Amniotic epithelial cell (primary cell): ENCODE results near the gene SNPH.

Experiments
- DNase-seq: peaks from one replicate; pipeline ENCODE4 v3.0.0-alpha.2; 2010; ENCODE audit warnings: low read depth

Gene SNPH

DNA sequence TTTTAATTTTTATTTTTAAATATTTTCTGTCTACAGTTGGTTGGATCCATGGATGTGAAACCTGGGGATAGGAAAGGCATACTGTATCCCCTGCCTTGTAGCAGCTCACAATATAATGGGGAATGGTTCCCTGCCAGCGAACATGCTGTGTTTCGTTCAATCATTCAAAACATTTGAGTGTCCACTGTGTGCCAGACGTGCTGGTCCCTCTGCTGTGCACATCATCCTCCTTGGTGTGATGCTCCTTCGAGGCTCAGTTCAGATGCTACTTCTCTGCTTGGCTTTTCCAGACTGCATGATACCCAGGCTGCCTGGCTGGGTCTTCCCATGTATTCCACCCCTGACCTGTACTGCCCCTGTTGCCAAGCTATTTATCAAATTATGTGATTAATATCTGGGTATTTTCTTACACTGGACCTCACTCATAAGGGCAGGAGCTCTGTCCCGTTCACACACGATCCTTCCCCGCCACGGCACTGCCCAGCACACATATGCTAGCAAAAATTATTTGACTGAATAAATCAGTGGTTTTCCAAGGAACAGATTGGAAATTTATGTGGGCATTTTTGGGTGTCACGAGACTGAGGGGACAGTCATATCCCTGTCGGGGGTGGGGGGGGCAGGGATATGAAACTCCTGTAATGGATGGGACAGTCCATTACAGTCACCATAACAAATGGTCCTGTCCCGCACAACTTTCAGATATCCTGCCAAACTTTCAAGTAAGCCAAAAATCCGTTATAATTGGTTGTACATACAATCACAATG lies 57.9 kb downstream of the SNPH start:
- DNase-seq: no peak

DNA sequence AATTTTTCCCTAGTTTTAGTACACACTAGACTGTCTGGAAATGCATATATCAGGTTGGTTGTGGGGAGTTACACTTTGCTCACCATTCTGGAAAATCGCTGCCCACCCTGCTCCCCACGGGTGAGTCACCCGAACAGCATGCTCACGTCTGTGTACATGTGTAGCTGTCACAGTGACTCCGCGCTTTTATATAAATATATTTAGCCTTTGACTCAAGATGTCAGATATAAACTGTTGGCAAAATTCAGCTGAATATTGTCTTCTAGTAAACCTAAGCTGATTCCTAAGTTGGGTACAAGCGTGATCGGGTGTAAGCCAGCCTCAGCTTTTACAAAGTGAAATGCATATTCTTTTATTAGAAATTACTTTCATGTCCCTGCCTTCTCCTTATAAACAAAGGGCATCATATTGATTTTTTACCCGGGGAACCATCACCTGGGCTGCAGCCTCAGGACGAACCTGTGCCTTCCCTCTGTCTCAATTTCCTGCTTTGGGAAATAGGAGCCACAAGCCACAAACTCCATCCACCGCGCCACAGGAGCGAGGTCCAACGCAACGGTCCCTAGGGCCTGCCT lies 58.6 kb downstream of the SNPH start:
- peak; percentile 80 for DNase-seq

DNA sequence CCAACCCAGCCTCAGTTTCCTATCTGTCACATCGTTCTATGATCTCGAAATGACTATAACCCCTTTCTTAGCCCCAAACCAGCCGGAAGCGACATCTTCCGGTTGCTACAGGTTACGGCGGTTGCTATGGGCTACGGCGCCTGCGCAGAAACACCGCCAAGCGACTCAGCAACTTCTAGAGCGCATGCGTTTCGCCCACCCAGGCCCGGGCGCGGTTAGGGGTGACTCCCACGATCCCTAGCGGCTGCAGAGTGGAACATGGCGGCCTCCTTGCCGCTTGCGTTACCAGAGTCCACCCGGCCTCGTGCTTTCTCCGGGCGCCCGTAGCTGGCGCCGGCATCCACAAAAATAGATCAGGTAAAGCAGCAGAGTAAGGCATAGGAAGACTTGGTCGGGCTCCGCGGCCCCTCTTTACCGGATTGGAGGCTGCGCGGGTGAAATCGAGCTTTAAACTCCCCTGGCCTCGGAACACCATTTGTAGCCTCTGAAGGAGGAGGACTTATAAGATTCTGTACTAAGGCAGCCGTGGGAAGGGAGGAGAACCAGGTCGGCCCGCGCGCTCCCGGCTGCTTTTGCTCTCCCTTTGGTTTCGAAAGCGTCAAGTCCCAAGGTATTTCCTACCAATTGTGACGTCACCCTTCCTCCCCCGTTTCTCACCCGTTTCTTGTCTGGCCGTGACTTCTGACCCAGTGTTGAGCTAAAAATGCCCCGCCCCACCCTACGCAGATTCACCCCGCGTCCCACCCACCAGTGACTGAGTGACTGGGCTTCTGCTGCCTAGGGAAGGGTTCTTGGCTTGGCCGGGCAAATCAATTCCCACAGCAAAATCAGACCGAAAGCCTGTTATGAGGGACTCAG lies 59.3 kb downstream of the SNPH start:
- peak; percentile 97 for DNase-seq

DNA sequence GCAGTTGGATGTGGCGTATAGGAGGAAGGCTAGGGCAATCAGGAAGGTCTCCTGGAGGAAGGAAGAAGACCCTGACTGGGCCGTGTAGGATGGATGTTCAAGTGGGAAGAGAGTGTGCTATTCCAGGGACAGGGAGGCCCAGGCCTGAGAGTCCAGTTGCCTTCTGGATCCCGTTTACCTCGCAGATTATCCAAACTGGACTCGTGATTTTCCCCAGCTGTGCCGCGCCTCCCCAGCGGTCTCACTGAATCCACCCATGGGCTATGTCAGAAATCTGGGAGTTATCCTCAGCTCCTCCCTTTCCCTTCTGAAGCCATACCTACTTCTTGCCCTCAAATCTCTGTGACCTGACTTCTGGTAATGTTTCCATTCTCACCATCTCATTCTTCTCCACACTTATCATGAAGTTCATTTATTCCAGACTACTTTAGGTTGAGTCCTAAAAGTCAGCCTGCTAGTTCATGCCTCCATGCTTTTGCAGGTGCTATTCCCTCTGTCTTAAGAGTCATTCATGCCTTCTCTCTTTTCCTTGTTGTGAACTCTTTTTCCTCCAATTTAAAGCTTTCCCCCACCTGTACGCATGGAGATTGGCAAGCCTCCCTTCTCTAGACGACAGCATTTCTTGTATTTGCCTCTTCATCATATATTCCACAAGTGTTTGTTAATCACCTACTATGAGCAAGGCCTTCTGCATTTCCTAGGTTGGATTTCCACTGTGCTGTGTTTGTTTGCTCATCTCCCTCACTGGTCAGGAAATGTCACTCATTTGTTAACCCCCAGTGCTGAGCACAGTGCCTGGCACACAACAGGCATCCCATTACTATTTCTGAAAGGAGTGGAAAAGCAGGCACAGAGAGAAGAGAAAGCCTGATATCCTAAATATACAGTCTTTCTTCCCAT lies 60.2 kb downstream of the SNPH start:
- DNase-seq: peak; percentile 70

DNA sequence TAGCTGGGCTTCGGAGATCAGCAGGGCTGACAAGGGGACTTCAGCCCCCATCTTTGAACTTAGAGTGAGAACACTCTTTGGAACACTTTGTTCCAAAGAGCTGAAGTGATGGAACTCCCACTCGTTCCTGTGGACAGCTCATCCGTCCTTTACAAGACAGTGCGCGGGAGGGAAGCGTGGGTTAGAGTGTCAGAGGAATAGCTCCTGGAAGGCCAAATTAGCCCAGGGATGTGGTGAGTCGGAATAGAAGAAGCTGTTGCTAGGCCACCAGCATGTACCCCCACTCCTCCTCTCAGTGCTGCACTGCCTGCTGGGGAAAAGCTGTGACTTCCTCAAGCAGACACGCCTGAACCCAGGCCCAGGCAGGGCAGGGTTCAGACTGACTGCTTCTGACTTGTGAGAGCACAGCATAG lies 61.2 kb downstream of the SNPH start:
- DNase-seq: peak; percentile 99

DNA sequence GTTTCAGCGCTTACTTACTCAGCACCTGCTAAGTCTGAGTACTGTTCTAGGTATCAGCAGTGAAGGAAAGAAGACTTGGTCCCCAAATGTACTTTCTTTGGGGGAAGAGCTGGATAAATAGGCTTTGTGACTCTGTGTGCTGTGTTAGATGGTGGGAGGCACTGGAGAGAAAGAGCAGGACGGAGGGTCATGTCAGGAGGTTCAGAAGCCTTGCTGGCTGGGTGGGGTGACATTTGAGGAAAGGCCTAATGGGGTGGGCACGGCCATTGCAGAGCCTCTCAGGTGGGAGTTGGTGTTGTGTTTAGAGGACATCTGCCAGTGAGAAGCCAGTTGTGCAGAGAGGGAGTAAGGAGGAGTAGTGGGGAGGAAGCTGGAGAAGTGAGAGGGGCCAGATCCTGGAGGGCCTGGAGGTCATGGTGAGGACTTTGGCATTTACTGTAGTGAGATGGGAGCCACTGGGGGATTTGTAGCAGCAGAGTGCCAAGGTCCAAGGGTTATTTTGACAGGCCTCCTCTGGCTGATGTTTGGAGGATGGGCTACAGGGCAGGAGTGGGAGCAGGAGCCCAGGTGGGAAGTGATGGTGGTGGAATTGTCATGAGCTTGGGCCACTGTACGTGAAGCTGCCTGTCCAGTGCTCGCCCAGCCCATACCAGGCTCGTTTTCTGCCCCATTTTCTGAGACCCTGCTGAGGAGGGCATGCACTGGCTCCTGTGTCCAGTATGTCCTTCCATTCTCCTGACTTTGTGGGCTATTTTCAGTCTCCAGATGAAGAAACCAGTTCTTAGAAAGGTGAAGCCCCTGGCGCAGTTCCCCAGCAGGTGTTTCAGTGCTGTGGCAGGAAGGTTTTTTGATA lies 62.0 kb downstream of the SNPH start:
- no peak for DNase-seq

DNA sequence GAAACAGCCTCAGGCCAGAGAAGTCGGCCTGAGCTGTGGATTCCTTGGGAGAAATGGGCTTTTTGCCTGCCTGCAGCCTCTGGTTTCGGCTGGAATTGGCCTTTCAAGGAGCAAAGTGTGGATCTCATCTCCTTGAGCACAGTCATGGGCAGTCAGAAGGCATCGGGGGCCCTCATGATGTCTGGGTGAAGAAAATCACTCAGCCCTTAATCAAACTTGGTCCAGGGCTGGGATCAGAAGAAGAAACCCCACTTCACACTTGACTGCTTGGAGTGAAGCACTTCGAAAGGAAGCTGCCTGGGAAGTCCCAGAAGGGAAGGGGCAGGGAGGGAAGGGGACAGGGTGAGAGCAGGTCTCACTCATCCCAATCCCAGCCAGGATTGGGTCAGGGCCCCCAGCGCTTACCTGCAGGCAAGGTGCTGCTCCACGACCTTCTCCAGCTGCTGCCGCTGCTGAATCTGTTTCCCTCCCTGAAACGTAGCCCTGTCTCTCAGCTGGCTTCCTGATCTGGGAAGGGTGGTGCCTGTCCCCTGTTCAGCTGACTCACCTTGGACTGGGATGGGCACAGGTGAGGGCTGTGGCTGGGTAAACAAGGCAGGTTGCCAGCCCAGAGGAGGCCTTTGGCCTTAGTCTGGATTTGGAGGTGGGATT lies 62.7 kb downstream of the SNPH start, which contains the start of gene SDCBP2:
TSS of gene SDCBP2 (minus strand) at position 460 of the 651 bp plus-strand sequence. CDS start 8,723 bp downstream, outside the sequence.
- no peak for DNase-seq

DNA sequence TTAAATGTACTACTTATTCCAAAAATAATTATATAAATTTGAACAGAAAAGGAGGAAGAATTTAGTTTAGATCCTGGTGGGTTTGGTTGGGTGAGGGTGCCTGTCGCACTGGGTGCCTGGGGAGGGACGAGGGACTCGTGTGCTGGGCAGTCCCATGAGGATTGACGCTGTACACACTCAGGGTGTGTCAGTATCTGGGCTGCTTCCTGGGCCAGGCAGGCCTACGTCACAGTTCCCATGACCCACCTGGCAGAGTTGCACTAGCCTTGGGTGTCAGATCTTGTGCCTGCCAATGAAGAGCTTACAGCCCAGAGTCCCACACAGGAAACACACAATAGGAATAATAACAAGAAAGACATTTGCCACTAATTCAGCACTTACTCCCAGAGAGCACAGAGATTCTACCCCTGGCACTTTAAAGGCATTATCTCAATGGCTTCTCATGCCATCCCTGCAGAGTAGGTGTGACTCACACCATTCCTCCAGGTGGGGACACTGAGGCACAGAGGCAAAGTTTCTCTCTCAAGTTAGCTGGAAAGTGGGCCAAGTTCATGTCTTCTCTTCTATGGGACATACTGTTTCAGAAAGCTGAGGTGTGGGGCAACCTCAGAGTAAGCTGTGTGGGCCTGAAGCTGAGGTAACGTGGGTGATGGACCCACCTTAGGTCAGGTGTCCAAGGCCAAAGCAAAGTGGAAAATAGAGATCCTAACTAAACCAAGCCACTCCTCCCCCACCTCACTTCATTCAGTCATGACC lies 64.2 kb downstream of the SNPH start:
- no peak for DNase-seq

DNA sequence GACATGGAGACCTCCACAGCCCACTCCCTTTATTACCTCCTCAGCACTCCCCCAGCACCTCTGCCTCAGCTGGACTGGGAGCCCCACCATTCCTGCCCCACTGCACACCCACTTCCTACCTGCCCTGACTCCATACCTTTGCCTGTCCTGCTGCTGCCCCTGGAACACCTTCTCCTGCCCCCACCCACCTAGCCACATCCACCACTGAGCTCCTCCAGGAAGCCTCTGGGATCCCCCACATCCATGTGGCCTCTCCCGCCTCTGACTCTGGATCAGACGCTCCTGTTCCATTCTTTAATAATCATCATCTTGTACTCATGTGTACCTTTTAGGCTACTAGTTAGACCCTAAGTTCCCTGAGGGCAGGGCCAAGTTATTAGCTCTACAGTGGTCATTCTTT lies 65.0 kb downstream of the SNPH start:
- DNase-seq: no peak

DNA sequence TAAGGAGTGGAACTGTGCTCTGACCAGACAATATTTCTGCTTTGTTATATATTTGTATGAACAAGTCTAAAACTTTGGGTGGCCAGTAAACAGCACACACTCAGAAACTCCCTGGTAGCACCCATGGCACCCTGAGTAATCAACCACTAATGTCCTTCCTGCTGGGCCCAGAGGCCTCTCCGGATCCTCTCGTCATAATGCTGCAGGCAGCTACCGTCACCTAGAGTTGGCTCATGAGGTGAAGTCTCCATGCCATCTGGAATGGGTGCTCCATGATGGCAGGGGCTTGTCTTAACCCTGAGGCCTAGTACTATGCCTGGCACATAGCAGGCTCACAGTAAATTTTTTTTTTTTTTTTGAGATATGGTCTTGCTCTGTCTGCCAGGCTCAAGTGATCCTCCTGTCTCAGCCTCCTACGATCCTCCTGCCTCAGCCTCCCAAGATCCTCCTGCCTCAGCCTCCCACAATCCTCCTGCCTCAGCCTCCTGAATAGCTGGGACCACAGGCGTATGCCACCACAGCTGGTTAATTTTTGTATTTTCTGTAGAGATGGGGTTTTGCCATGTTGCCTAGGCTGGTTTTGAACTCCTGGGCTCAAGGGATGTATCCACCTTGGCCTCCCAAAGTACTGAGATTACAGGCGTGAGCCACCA lies 65.8 kb downstream of the SNPH start:
- DNase-seq: no peak

DNA sequence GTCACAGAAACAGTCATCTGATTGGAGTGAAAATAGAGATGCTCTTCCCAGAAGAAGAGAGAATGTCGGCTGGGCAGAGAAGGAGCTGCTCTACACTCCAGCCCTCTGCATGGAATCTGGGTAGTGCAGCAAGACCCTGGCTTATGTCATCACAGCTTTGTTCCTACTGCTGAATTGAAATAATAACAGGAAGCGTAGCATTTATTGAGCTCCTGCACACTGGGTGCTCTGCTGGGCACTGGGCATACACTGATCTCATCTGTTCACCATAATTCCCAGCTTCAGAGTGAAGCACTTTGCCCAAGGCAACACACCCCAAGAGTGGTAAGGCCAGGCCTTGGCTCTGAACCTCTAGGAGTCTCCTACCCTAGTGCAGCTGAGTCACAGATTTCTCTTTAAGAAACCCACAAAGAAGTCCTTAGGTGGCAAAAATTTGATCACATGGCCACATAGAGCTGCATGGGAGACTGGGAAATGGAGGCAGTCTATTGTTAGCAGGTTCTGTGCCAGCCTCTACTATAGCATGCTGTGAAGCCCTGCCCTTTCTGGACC lies 66.7 kb downstream of the SNPH start:
- no peak for DNase-seq

DNA sequence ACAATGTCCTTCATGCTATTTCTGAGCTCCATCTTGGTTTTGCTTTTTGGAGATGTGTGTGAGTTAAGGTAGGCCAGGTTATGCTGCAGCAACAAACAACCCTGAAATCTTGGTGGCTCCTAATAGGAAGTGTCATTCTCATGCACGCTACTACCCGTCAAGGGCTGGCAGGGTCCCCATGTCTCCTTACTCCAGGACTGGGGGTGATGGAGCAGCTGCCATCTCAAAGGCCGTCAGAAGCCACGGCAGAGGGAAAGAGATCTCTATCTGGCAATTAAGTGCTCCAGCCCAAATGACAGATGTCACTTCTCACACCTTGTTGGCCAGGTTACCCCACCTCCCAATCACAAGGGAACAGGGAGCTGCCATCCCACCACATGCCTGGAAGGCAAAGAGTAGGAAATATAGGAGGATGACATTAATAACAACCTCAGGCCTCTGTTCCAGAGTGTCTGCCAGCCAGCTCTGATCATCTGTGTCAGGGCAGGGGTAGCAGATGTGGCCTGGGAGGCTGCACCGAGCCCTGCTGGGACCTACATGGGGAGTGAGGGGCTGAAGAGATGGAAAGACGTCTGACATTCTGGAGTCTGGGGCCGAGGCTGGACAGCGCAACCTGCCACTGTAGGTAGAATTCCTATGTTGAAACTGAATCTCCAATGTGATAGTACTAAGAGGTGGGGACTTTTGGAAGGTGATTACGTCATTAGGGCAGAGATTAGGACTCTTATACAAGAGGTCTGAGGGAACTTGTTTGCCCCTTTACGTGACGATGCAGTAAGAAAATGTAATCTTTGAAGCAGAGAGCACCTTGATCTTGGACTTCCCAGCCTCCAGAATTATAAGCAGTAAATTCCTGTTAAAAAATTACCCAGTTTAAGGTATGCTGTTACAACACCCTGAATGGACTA lies 67.6 kb downstream of the SNPH start:
- no peak for DNase-seq

DNA sequence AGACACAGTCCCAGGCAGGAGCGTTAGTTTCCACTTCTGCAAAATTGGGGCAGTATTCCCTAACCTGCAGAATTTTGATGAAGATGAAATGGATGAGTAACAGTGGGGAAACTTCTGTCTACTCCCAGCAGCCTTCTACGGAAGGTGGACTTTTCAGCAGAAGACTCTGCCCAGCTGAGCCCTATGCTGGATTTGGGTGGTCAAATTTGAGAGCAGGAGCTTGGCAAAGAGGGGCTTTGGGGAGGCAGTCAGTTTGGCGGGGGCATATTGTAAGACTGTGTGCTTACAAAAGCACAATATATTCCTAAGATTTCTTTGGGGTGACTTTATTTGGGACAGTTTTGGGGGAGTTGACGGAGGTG lies 68.3 kb downstream of the SNPH start:
- DNase-seq: no peak

DNA sequence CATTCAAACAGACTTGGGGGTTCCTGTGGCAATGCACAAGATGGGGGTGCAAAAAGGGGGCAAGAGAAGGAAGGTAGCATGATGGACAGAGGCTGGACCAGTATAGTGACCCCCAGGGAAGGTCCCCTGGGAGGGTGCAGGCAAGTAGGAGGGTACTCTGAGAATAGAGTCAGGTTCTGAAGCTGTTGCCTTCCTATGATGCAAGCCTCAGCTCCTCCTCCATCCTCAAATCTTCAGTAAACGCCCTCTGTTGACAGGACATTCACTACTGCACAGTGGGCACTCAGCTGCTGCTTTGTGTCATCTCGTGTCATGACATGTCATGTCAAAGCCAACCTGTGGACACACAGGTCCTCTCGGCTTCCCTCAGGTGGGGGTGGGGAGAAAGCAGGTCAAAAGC lies 68.7 kb downstream of the SNPH start:
- peak; percentile 22 for DNase-seq

DNA sequence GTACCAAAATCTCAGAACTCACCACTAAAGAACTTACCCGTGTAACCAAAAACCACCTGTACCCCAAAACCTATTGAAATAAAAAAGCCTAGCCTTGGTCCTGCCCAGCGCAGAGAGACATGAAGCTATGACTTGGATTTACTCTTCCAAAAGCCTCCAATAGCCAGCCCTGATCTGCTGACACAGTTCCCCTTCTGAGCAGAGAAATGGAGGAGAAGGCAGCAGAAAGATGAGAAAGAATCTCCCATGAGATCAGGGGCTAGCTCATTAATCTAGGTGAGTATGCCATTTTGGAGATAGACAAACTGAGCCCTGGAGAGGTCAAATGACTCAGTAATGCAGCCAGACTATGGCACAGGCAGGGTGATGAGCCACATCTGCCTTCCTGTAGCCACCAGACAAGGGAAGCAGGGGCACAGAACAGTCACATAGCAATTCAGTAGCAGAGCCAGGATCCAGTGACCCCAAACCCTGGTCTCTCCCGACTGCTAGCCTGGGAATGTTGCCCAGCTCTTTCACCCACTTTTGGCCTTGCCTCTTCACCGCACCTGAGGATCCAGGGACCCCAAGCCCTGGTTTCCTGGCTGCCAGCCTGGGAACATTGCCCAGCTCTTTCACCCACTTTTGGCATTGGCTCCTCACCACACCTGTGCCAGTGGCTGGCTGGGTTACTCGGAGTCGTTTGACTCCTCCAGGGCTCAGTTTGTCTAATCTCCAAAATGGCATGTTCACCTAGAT lies 70.0 kb downstream of the SNPH start:
- no peak for DNase-seq

DNA sequence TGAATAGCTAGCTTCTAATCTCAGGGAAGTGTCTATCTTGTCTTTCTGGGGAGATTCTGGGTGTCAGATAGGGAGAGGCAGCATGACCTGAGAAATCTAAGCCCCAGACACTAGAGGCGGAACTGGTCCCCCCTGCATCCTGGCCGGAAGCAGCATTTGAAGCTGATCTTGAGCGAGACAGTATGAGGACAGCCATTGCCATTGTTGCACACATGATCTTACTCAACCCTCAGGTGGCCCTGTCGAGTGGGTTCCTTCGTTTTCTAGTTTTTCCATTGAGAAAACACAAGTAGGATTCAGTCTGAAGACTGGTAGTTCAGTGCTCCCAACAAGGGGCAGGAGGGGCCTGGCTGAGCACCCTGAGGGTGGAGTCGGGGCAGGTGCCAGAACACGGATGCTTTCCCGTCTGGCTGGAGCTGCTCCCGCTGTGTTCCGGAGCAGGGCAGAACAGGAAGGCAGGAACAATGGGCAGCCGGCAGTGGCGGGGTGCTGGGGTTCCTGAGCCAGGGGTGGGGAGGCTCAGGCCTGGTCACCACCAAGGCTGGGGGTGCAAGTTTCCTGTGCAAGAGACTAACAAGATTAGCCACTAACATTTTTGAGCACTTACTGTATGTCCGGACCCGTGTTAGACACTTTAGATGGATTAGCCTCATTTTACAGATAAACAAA lies 70.7 kb downstream of the SNPH start:
- DNase-seq: peak; percentile 20
